Stimulated activated naive CD4-positive, alpha-beta T cell treated with Interleukin-2 at 50 U/mL for 16 hours (primary cell): ENCODE results near the gene NOTCH3.

Experiments
- DNase-seq: peaks from one replicate; lab custom pipeline; 2025; lab: John Stamatoyannopoulos, UW

The NOTCH3 gene

GRCh38 chr19:15200553-15201364 is at the start of gene NOTCH3:
Gene NOTCH3 (minus strand): TSS chr19:15200995. CDS start chr19:15200905, 90 bp downstream.
- no peak for DNase-seq

GRCh38 chr19:15250640-15250993 is 49.8 kb upstream of the NOTCH3 start:
- no peak for DNase-seq

DNA sequence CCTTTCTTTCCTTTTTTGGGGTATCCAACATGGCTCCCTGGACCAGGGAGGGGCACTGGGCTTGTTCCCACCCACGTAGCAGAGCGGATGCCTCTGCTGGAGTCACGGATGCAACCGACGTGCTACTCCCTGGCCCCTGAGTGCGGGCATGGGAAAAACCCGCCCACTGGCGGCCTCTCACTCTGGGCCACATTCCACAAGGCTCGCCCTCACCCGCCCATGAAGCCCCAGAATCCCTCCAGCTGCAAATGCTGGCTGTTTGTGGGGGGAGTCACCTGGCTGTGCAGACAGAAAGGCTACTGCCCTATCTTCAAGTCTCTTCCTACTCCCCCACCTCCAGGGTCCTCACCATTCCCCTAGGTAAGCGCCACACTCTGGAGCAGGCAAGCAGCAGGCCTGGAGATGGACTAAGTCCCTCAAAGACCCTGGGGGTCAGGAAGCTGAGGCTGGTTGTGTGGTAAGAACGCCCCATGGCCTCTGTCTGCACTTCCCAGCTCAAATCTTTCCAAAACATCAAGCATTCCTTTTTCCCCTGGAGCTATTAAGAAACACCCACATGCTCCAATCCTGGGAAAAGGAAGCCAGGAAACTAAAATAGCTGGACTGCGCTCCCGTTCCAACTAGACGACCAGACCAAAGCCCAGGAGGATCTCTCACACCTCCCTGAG is 49.3 kb upstream of the NOTCH3 start:
- DNase-seq = no peak

DNA sequence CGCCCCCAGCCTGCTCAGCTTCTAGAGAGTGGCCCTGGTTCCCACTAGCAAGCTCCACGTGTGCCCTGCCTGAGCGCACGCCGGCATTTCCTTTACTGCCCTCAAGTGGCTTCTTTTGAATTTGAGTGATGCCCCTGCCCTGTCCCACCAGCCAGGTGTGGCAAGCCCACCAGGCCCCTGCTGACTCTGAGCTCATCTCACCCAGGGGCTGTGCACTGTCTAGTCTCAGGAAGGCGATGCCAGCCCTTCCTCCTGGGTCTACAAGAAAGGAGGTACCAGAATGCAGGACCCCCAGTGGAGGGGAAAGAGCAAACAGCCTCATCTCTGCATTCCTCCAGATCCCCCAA is 48.7 kb upstream of the NOTCH3 start:
- no peak for DNase-seq

- DNase-seq = no peak
These were observed 48.1 kb upstream of the NOTCH3 start for GRCh38 chr19:15248648-15249527.

- DNase-seq = no peak
These were observed 47.3 kb upstream of the NOTCH3 start for GRCh38 chr19:15248106-15248505.

- DNase-seq = no peak
These were observed 46.6 kb upstream of the NOTCH3 start for GRCh38 chr19:15247107-15248014.

GRCh38 chr19:15246198-15246481 is 45.3 kb upstream of the NOTCH3 start:
- DNase-seq = no peak

- DNase-seq = no peak
These were observed 44.8 kb upstream of the NOTCH3 start for GRCh38 chr19:15245370-15246197.

DNA sequence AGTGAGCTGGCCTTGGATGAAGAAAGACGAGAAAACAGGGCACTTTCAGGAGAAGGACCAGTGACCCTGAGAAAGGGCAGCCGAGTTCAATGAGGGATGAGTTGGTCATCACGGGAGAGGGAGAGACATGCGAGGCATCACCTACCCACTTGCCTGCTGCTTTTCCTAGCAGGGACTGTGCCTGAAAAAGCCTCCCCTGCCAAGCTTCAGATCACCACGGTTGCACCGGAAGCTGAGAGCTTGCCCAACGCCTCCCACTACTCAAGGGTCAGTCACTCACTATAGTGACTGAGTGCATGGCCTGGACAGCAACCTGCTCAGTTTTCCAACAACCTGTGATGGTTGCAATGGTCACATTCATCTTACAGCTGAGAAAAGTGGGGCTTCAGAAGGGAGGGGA is 44.0 kb upstream of the NOTCH3 start:
- no peak for DNase-seq

- DNase-seq = no peak
These were observed 43.5 kb upstream of the NOTCH3 start for GRCh38 chr19:15244106-15244803.

DNA sequence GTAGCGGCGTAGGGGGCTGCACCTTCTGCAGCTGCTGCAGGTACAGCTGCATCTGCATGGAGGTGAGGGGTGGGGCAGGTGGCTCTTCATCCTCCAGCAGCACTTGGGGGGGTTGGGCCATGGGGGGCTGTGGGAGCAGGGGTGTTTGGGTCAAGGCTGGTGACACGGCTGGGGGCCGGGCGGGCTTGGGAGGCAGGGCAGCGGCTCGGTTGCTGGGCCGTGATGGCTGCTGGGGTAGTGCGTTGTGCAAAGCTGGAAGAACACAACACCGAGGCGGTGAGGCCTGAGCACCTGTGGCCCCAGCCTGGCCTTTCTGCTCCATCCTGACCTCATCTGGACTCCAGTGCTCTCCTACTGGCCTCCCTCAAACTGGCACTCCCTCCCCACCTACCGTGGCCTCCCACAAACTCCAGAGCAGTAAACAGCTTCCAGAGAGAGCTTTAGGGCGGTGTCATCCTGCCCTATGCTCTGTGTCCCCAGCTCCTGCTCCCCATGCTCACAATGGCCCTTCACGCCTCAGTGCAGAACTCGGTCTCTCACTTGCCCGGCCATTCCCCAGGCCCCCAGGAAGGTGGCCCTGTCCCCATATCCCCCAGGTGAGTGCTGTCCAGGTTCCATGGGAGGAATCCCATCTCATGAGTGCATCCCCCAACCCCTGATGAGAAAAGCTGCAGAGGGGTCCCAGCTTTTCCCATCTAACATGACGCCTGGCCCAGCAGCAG is 42.6 kb upstream of the NOTCH3 start:
- no peak for DNase-seq

GRCh38 chr19:15241259-15241910 is 40.6 kb upstream of the NOTCH3 start:
- DNase-seq = no peak

DNA sequence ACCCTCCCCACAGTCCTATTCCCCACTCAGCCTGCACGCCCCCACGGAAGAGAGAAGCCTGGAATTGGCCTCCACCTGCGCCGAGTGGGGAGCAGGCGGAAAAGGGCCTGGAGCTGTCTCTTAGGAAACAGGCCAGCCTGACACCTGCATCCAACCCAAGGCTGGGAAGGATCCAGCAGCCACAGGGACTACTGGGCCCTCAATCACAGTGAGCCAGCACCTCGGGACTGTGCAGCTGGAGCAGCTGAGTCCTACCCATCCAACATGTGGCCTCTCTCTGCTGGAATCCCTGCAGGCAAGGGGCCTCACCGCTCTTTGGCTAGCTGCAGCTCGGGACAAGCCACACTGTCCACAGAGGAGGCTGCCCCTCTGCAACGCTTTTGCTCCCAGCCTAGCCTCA is 39.7 kb upstream of the NOTCH3 start:
- DNase-seq = no peak

GRCh38 chr19:15239337-15239949 is 38.6 kb upstream of the NOTCH3 start:
- no peak for DNase-seq

- no peak for DNase-seq
These were observed 37.9 kb upstream of the NOTCH3 start for GRCh38 chr19:15238639-15239155.

- no peak for DNase-seq
These were observed 37.2 kb upstream of the NOTCH3 start for GRCh38 chr19:15237759-15238638.
